Stimulated activated CD4-positive, alpha-beta T cell treated with anti-CD3 and anti-CD28 coated beads, Interleukin-1b, Interleukin-23, amount 100 ng/mL, for 48 hours (primary cell): ENCODE data around the gene BIRC6.

Experiments used
- DNase-seq: peaks from one replicate; pipeline ENCODE4 v3.0.0-alpha.2; 2020

BIRC6 gene

DNA sequence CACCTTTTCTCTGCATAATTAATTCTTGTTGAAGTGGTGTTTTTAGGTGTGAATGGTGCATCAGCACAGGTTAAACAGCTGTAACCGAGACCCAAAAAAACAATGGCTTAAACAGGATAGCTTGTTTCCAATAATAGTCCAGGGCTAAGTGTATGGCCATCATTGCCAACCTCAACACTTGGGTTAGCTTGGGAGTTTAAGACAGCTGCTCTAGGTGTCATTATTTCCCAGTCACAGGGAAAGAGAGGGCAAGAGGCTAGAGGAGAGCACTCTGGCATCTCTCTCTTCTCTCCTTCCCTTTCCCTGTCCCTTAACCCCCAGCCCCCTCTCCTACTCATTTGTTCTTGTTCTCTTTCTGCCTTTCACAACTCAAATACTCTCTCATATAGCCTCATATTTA is 21.1 kb downstream of the BIRC6 start:
- DNase-seq: no peak

DNA sequence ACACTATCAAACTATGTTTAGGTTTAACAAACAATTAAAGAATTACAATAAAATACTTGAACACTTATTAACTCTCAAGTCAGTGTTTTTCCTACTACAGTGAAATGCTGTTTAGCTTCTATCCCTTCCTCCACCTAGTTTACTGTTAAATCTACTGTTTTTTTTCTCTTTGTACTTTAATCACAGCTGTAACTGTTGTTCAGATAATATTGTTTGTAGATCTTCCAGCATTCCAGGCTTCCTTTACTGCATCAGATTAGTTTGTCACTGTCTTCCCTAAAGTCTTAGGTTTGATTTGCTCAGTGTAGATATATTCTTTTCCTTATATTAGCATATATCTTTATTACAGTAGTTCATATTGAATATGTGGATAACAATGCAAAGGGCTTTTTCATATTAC is 22.5 kb downstream of the BIRC6 start:
- no peak for DNase-seq

DNA sequence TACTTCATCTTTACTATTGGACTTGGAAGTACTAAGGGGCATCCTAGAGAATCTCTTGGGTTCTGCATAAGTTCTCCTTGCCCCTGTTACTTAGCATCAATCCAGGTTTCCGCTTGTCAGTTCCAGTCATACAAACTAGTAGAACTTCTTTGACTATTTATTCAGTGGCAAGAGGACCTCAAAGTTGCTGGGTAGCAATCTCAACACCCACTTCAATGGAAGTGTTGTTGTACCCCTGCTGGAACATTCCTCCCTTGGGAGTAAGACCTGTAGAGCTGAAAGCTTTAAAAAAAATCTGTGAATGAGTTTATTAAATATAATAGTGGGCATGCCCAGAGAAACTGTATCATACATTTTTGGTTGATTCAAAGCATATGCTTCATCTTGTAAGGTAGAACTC is 27.0 kb downstream of the BIRC6 start:
- no peak for DNase-seq

DNA sequence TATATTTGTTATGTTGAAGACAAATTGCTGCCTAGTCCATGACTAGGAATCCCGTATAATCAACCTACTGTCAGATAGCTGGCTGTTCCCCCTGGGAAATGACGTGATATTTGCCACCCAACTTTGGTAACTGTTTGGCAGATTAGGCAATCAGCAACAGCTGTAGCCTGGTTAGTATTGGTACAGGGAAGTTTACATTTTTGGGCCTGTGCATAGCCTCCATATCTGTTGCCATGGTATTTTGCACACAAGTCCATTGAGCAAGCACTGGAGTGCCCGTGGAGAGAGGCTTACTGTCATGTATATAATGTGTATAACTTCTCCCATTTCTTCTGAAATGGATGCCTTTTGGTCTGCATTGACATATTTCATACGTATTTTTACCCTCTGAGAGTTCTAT is 27.7 kb downstream of the BIRC6 start:
- DNase-seq: no peak

DNA sequence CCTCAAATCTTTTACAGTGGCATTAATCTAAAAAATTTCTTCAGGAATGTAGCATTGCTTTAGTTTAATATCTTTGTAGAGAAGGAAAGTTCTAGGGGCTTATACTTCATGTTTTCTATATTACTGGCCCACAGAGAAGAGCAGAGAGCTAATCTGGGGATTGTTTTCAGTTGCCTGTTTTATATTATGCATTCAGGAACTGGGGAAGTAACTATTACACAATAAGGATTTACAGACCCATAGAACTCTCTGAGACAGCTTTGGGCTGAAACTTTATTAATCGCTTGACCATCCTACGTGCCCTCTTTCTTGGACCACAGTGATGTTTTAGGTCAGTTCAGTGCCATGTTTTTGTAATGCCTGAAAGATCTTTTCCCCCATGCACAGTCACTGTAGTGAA is 29.9 kb downstream of the BIRC6 start:
- no peak for DNase-seq

- no peak for DNase-seq
These were observed 42.4 kb downstream of the BIRC6 start for GRCh38 chr2:32399221-32399620.

- no peak for DNase-seq
These were observed 45.3 kb downstream of the BIRC6 start for GRCh38 chr2:32402091-32402490.

GRCh38 chr2:32403782-32404181 is 47.0 kb downstream of the BIRC6 start:
- no peak for DNase-seq

DNA sequence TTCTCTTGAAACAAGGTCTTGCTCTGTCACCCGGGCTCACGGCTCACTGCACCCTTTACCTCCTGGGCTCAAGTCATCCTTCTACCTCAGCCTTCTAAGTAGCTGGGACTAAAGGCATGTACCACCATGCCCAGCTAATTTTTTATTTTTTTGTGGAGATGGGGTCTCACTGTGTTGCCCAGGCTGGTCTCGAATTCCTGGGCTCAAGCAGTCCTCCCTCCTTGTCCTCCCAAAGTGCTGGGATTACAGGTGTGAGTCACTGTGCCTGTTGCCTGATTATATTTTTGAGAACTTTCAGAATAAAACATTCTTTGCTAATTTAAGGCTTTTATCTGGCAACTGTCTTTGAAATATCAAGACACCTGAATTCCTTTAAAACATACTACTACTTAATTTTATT is 47.9 kb downstream of the BIRC6 start:
- DNase-seq: no peak

DNA sequence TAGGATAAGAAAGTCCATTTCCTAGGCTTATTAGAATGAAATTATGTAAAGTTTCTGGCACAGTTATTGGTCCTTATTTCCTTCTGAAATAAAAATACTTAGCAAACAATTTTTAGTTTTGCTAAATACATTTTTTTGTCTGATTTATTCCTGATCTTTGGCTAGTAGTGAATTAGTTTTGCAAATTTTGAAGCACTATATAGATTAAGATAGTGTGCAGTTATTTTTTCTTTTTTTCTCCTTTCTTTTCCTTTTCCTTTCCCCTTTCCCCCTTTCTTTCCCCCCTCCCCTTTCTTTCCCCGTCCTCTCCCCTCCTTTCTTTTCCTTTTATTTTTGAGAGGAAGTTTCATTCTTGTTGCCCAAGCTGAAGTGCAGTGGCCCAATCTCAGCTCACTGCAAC is 59.7 kb downstream of the BIRC6 start:
- DNase-seq: no peak

GRCh38 chr2:32417659-32418058 is 60.8 kb downstream of the BIRC6 start:
- no peak for DNase-seq

- no peak for DNase-seq
These were observed 62.0 kb downstream of the BIRC6 start for GRCh38 chr2:32418778-32419177.

GRCh38 chr2:32422133-32422532 is 65.3 kb downstream of the BIRC6 start:
- DNase-seq: no peak

DNA sequence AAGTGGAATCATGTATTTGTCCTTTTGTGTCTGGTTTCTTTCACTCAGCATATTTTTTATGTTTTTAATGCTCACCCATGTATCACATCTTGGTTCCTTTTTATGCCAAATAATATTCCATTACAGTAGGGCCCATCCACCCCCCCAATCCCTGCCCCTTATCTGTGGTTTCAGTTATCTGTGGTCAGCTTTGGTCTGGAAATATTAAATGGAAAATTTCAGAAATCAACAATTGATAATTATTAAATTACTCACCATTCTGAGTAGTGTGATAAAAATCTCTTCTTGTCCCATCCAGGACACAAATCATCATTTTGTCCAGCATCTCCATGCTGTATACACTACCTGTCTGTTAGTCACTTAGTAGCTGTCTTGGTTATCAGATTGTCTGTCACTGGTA is 66.7 kb downstream of the BIRC6 start:
- DNase-seq: no peak

- DNase-seq: no peak
These were observed 67.9 kb downstream of the BIRC6 start for GRCh38 chr2:32424739-32425138.

DNA sequence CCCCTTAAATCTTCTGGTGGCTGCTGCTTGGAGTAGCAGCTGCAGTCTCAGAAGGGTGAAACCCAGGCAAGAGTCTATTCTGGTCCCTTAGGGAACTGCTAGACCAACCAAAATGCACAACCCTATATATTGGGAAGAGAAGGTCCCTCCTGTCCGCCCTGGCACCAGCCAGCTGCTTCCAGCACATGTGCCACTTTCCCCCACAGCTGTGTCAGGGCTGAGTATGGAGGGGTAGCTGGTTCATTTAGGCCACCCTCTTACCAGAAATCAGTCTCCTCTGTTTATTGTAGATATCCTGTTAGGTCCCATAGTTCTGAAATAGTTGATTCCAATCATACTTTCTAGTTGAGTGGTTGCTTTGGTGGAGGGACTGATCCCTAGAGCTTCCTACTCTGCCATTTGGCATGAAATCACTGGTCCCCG is 68.9 kb downstream of the BIRC6 start:
- DNase-seq: no peak

- DNase-seq: no peak
These were observed 71.1 kb downstream of the BIRC6 start for GRCh38 chr2:32427672-32428610.

- no peak for DNase-seq
These were observed 74.0 kb downstream of the BIRC6 start for GRCh38 chr2:32430804-32431203.

GRCh38 chr2:32436150-32436549 is 79.3 kb downstream of the BIRC6 start:
- DNase-seq: no peak

DNA sequence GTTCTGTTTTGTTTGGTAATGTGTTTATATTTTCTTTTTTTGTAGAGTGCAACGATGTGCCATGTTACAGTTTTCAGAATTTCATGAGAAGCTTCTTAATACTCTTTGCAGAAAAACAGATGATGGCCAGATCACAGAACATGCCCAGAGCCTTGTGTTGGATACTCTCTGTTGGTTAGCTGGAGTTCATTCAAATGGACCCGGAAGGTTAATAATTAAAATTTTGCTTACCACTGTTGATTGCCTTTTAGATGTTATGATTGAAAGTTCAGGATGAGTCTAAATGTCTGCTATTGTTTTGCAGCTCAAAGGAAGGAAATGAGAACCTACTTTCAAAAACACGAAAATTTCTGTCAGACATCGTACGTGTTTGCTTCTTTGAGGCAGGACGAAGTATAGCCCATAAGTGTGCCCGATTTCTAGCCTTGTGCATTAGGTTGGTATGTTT is 85.2 kb downstream of the BIRC6 start:
- DNase-seq: no peak

DNA sequence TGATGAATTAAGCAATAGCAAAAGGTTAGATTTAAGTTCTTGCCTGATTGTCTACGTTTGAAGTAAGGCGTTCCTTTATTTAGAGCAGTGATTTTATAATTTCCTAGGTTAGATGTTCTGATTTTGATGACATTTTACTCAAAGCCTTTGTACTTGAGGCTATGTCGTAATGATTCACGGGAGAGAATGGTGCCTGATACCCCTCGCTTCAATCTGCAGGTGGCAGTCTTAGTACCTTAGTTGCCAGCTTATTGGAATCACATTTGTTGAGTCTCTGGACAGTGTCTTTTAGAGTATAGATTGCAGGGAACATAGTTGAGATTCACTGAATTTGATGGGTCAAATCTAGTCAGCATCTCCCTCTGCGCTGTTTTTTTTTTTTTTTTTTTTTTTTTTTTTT is 89.5 kb downstream of the BIRC6 start:
- DNase-seq: no peak

DNA sequence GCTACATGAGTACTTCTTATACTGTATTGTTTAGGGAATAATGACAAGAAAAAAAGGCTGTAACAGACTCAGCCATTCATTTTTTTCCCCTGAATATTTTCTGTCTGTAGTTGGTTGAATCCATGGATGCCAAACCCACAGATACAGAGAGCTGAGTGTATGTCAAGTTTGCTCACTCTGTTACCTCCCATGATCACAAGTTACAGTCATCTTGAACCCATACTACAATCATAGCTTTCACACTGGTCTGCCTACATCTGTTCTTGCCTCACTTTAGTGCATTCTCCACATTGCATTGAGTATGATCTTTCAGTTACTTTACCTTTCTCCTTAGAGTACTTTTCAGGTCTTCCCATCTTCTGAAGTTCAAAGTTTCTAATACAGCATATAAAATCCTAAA is 94.0 kb downstream of the BIRC6 start:
- no peak for DNase-seq

DNA sequence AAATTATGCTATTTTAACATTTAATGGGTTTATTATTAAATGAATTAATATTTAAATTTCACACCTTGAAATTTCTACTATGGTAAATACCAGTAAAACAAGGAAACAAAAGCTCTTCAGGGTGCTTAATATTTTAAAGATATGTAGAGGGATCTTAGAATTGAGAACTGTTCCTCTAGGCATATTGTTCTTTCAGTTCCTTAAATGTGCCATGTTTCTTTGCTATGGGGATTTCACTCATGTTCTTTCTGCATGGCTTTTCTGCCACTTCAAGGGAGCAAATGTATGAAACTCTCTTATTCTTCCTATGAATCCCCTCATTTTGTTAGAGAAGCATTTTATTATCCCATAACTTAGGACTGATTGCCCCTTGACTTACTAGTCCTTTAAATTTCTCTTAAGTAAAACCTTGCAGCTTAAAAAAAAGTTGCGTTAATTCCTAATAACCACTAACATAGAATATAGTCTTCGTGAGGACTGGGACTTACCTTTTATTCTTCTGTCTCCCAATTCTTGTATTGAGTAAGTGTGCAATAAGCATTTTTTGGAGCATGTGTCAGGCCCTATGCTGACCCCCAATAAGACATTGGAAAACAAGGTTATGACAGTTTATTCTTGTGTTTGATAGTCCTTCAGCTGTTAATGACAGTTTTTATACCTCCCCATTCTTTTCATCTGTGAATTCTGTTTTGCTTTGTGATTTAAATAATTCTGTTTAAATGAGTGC is 95.7 kb downstream of the BIRC6 start:
- no peak for DNase-seq
